ENCODE data around the gene ZNF555.
A peak's percentile ranks its signal among the peaks of the same experiment; 100 is the strongest.
"Not testable (repeated sequence)": the region's sequence is repeated elsewhere in the genome, so short reads cannot be mapped to it uniquely, and the experiment has no call there.

Gene ZNF555

DNA sequence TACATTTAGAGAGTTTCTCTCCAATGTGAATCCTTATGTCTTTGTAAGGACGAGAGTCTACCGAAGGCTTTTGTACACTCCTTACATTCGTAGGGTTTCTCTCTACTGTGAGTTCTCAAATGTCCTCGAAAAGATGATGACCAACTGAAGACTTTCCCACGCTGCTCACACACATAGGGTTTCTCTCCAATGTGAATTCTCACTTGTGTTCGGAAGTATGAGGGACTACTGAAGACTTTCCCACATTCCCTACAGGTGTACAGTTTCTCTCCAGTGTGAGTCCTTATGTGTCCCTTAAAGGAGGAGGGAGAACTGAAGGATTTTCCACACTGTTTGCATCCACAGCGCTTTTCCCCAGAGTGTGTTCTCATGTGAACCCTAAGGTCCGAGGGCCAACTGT lies 55.4 kb downstream of the ZNF555 start:
- intact Hi-C loops (cut with DNase I; ENCODE audit: low total_unique reads), result no loop called here
- H3K27ac ChIP-seq, result no peak overlapping the region
- no peaks in the 10 kb centered on the region for H3K36me3 ChIP-seq
- TF ChIP-seq CTCF (IDR thresholded peaks at IDR 0.05), result no peak
- DNase-seq, result no peak
- peaks cover 0 to 6% (median 6%) of the 10 kb centered on the region in 4 donors for H3K4me1 ChIP-seq
- H3K9me3 ChIP-seq, result peaks cover 0 to 7% (median 0%) of the 10 kb centered on the region in 3 donors
- H3K4me3 ChIP-seq, result no peak overlapping the region
- H3K27me3 ChIP-seq, result peaks cover 0 to 14% of the 10 kb centered on the region in 2 donors

- Histone ChIP-seq H3K4me1 (peaks cover 0 to 17% (median 8%) of the 10 kb centered on the region in 4 donors), H3K9me3 (peaks cover 0 to 7% (median 0%) of the 10 kb centered on the region in 3 donors), H3K36me3 (no peaks in the 10 kb centered on the region), H3K4me3 (peak within 1 kb of the TSS; percentile 77), H3K27ac (peak within 1 kb of the TSS; percentile 66 to 73), H3K27me3 (no peaks in the 10 kb centered on the region)
- DNase-seq, result peak; percentile 100
- TF ChIP-seq CTCF (IDR thresholded peaks at IDR 0.05), result peak in 1 of 2 experiments; percentile 14
- intact Hi-C loops (cut with DNase I; ENCODE audit: low total_unique reads), result no loop called here
These were observed 59.3 kb downstream of the ZNF555 start, which contains the start of gene ZNF57 for GRCh38 chr19:2900296-2901252. ZNF57 (plus strand) TSS chr19:2900928; CDS start chr19:2901046, 118 bp downstream.

DNA sequence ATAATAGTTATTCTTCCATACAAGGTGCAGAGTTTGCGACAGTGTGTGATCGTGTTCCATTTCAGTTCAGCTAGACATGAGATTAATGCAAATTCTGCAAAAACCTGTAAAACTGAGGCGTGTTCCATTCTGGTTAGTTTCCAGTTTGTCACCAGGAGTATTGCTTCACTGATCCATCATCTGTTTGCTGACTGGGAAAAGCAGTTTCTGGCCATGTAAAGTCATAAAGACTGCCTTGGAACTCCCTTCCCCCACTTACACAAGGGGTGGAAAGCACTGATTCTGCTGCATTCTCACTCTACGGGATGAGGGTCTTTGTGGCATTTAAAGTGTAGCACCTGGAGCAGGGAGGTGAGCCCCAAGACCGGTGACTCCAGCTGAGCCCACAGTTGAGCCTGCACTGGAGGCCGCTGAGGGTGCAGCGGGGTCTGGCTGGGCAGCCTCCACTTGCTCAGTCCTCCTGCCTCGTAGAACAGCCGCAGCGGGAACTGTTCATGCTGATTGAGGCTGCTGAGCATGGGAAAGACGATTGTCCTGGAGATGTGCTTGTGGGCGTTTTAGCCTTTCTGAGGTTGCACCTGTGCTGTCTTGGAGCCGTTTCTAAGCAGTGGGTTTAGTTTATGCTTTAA lies 61.4 kb downstream of the ZNF555 start:
- Histone ChIP-seq H3K4me3 (no peak overlapping the region), H3K9me3 (no peaks in the 10 kb centered on the region), H3K36me3 (no peaks in the 10 kb centered on the region), H3K27ac (no peak overlapping the region), H3K4me1 (peaks cover 0 to 17% (median 8%) of the 10 kb centered on the region in 4 donors), H3K27me3 (no peaks in the 10 kb centered on the region)
- no peak for DNase-seq
- intact Hi-C loops (cut with DNase I; ENCODE audit: low total_unique reads), result no loop called here
- no peak for TF ChIP-seq CTCF (IDR thresholded peaks at IDR 0.05)

DNA sequence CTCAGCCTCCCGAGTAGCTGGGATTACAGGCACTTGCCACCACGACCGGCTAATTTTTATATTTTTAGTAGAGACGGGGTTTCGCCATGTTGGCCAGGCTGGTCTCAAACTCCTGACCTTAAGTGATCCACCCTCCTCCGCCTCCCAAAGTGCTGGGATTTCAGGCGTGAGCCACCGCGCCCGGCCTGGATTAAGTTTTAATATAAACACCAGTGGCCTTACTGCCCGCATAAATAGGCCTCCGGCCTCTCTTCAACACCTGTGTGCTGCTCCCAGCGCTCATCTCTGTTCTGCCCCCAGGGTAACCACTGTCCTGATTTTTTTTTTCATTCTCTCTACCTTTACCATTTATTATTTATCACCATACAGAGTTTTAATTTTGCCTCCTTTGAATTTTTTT lies 62.1 kb downstream of the ZNF555 start:
- H3K36me3 ChIP-seq; intact Hi-C loops (cut with DNase I; ENCODE audit: low total_unique reads); H3K4me3 ChIP-seq; H3K27ac ChIP-seq; H3K27me3 ChIP-seq; H3K9me3 ChIP-seq; DNase-seq: not testable (repeated sequence)
- peaks cover 0 to 17% (median 8%) of the 10 kb centered on the region in 4 donors for H3K4me1 ChIP-seq

GRCh38 chr19:2905918-2906519 lies 64.7 kb downstream of the ZNF555 start:
- H3K4me3 ChIP-seq, result no peak overlapping the region
- no peak for DNase-seq
- intact Hi-C loops (cut with DNase I; ENCODE audit: low total_unique reads), result loop anchor here (5.0 kb wide), 1 partner anchor 36 kb away; the partner anchor contains the start of gene ZNF77

More at GRCh38 chr19:2905918-2906519, 64.7 kb downstream of the ZNF555 start:
- peaks cover 0 to 17% (median 8%) of the 10 kb centered on the region in 4 donors for H3K4me1 ChIP-seq
- H3K27ac ChIP-seq, result no peak overlapping the region
- no peaks in the 10 kb centered on the region for H3K9me3 ChIP-seq
- H3K36me3 ChIP-seq, result no peaks in the 10 kb centered on the region
- no peaks in the 10 kb centered on the region for H3K27me3 ChIP-seq
- no peak for TF ChIP-seq CTCF (IDR thresholded peaks at IDR 0.05)
